DND-41 (cell line): Measurements from ENCODE around the gene OR13J1.

Experiments used
- ATAC-seq: fragments of 200-7000 bp; cut with Tn5 transposase; 3 replicates; pipeline ENCODE4 v1.9.1; 2021; ENCODE audit warnings: low read depth; ENCODE audit not compliant: insufficient read depth
- DNase-seq: peaks from one replicate; pipeline ENCODE4 v3.0.0-alpha.2; 2020
- H2AFZ ChIP-seq: 2 replicates; pipeline ENCODE4 v1.6.0; 2012; ENCODE audit warnings: low read depth, low read length
- H3K27ac ChIP-seq: 2 replicates; pipeline ENCODE4 v1.5.1; 2012; ENCODE audit warnings: low read length, inconsistent platforms
- H3K27me3 ChIP-seq: fragments of 200-600 bp; sonication (generic); 2 replicates; pipeline ENCODE4 v1.6.0; 2012; ENCODE audit warnings: low read length, mild to moderate bottlenecking, inconsistent platforms; ENCODE audit not compliant: insufficient read depth, poor library complexity
- H3K36me3 ChIP-seq: 2 replicates; pipeline ENCODE4 v1.5.1; 2012; ENCODE audit warnings: low read length, inconsistent platforms; ENCODE audit not compliant: insufficient read depth
- H3K4me1 ChIP-seq: 2 replicates; pipeline ENCODE4 v1.5.1; 2012; ENCODE audit warnings: mild to moderate bottlenecking, low read length; ENCODE audit not compliant: insufficient read depth
- H3K4me2 ChIP-seq: 2 replicates; pipeline ENCODE4 v1.6.0; 2012; ENCODE audit warnings: mild to moderate bottlenecking, moderate library complexity, low read length, inconsistent platforms; ENCODE audit not compliant: insufficient read depth
- H3K4me3 ChIP-seq, 2 experiments: fragments of 200-600 bp in 1 of 2; shearing (Covaris generic) in 1 of 2; 2 replicates each; pipeline ENCODE4 v1.5.1; 2012 to 2016; ENCODE audit warnings: inconsistent platforms in 2 of 2, low read length in 2 of 2, mild to moderate bottlenecking in 2 of 2, low read depth in 1 of 2, moderate library complexity in 1 of 2
- H3K79me2 ChIP-seq: 2 replicates; pipeline ENCODE4 v1.6.0; 2012; ENCODE audit warnings: low read length, inconsistent platforms; ENCODE audit not compliant: insufficient read depth
- H3K9ac ChIP-seq: 2 replicates; pipeline ENCODE4 v1.6.0; 2012; ENCODE audit warnings: low read depth, mild to moderate bottlenecking, inconsistent platforms, low read length, moderate library complexity
- H3K9me3 ChIP-seq: 2 replicates; pipeline ENCODE4 v1.5.1; 2012; ENCODE audit warnings: low read length, moderate library complexity, mild to moderate bottlenecking, inconsistent platforms; ENCODE audit not compliant: insufficient read depth, severe bottlenecking
- H4K20me1 ChIP-seq: 2 replicates; pipeline ENCODE4 v1.6.0; 2012; ENCODE audit warnings: low read length; ENCODE audit not compliant: insufficient read depth
- CTCF ChIP-seq: IDR thresholded peaks from 2 replicates; pipeline ENCODE4 v1.5.1; 2012; ENCODE audit warnings: borderline replicate concordance, low read length, moderate library complexity, mild to moderate bottlenecking; ENCODE audit not compliant: poor library complexity, severe bottlenecking; ENCODE audit errors: extremely low read depth
- EZH2 ChIP-seq: IDR thresholded peaks from 3 replicates; pipeline ENCODE4 v1.6.1; 2012; ENCODE audit warnings: borderline replicate concordance, low read depth, mild to moderate bottlenecking, moderate library complexity, low read length, inconsistent platforms; ENCODE audit not compliant: severe bottlenecking

The OR13J1 gene

GRCh38 chr9:35845824-35846771 lies 24.1 kb downstream of the OR13J1 start:
- TF ChIP-seq EZH2 (no peak), CTCF (no peak)
- no peak overlapping the region for H3K4me2 ChIP-seq
- no peak overlapping the region for H3K27ac ChIP-seq
- no peak for DNase-seq
- H3K9me3 ChIP-seq = no peaks in the 10 kb centered on the region
- H4K20me1 ChIP-seq = no peaks in the 10 kb centered on the region
- no peak overlapping the region for H3K9ac ChIP-seq
- no peak for ATAC-seq
- H3K4me3 ChIP-seq = no peak overlapping the region
- peaks cover 11% of the 10 kb centered on the region for H3K36me3 ChIP-seq
- H2AFZ ChIP-seq = no peak overlapping the region
- no peaks in the 10 kb centered on the region for H3K4me1 ChIP-seq
- no peaks in the 10 kb centered on the region for H3K79me2 ChIP-seq
- no peaks in the 10 kb centered on the region for H3K27me3 ChIP-seq

GRCh38 chr9:35844628-35845270 lies 25.5 kb downstream of the OR13J1 start:
- no peak overlapping the region for H3K9ac ChIP-seq
- H2AFZ ChIP-seq = no peak overlapping the region
- H3K27ac ChIP-seq = no peak overlapping the region
- peaks cover 11% of the 10 kb centered on the region for H3K36me3 ChIP-seq
- H3K9me3 ChIP-seq = no peaks in the 10 kb centered on the region
- H4K20me1 ChIP-seq = no peaks in the 10 kb centered on the region
- no peak overlapping the region for H3K4me2 ChIP-seq
- ATAC-seq (peak; percentile 64; the same call in 2 of the 3 replicates), DNase-seq (peak; percentile 17)
- no peaks in the 10 kb centered on the region for H3K27me3 ChIP-seq
- TF ChIP-seq CTCF (no peak), EZH2 (no peak)
- no peaks in the 10 kb centered on the region for H3K4me1 ChIP-seq
- no peaks in the 10 kb centered on the region for H3K79me2 ChIP-seq
- H3K4me3 ChIP-seq = no peak overlapping the region

- H3K79me2 ChIP-seq = no peaks in the 10 kb centered on the region
- no peak overlapping the region for H3K4me2 ChIP-seq
- TF ChIP-seq EZH2 = no peak
- no peak for TF ChIP-seq CTCF
- peaks cover 11% of the 10 kb centered on the region for H3K36me3 ChIP-seq
- H3K27ac ChIP-seq = no peak overlapping the region
- no peak overlapping the region for H2AFZ ChIP-seq
- DNase-seq = no peak
- no peaks in the 10 kb centered on the region for H3K9me3 ChIP-seq
- no peaks in the 10 kb centered on the region for H4K20me1 ChIP-seq
- H3K27me3 ChIP-seq = no peaks in the 10 kb centered on the region
- no peak overlapping the region for H3K9ac ChIP-seq
- no peaks in the 10 kb centered on the region for H3K4me1 ChIP-seq
- no peak for ATAC-seq
- H3K4me3 ChIP-seq = no peak overlapping the region
Measured at GRCh38 chr9:35842795-35843194, 27.4 kb downstream of the OR13J1 start.
